Mesenchymal stem cell (in vitro differentiated cells and primary cell): ENCODE measurements around the gene XRRA1.

Experiments used
- DNase-seq: peaks from one replicate; pipeline ENCODE4 v3.0.0-alpha.2; 2013
- H2AFZ ChIP-seq: one replicate; pipeline ENCODE4 v1.6.1; 2013; ENCODE audit warnings: low read depth, mild to moderate bottlenecking, control low read depth, inconsistent platforms, low read length, moderate library complexity
- H2AK5ac ChIP-seq: 2 replicates; pipeline ENCODE4 v1.6.1; 2013; ENCODE audit warnings: low read length, moderate library complexity, mild to moderate bottlenecking, inconsistent platforms; ENCODE audit not compliant: severe bottlenecking
- H2BK120ac ChIP-seq: one replicate; pipeline ENCODE4 v1.6.1; 2013; ENCODE audit warnings: low read depth, mild to moderate bottlenecking, inconsistent platforms, low read length, moderate library complexity
- H2BK12ac ChIP-seq, 2 experiments: one replicate each; pipeline ENCODE4 v1.6.1; 2013; ENCODE audit warnings: inconsistent platforms in 2 of 2, low read length in 2 of 2, mild to moderate bottlenecking in 2 of 2, moderate library complexity in 2 of 2, control low read depth in 1 of 2
- H2BK15ac ChIP-seq: one replicate; pipeline ENCODE4 v1.6.1; 2013; ENCODE audit warnings: mild to moderate bottlenecking, low read depth, inconsistent platforms; ENCODE audit not compliant: poor library complexity, severe bottlenecking
- H2BK5ac ChIP-seq: 2 replicates; pipeline ENCODE4 v1.6.1; 2013; ENCODE audit warnings: low read depth, mild to moderate bottlenecking, low read length, control low read depth, inconsistent platforms; ENCODE audit not compliant: poor library complexity, severe bottlenecking
- H3K14ac ChIP-seq, 2 experiments: one replicate each; pipeline ENCODE4 v1.6.1; 2013; ENCODE audit warnings: inconsistent platforms in 2 of 2, low read length in 2 of 2, control low read depth in 1 of 2, mild to moderate bottlenecking in 1 of 2, moderate library complexity in 1 of 2
- H3K18ac ChIP-seq, 2 experiments: one replicate each; pipeline ENCODE4 v1.6.1; 2013; ENCODE audit warnings: inconsistent platforms in 2 of 2, low read length in 2 of 2, control low read depth in 1 of 2, low read depth in 1 of 2, mild to moderate bottlenecking in 1 of 2
- H3K23ac ChIP-seq, 2 experiments: one replicate each; pipeline ENCODE4 v1.6.1; 2013; ENCODE audit warnings: inconsistent platforms in 2 of 2, low read length in 2 of 2, mild to moderate bottlenecking in 2 of 2, moderate library complexity in 2 of 2, control low read depth in 1 of 2
- H3K27ac ChIP-seq: 2 replicates; pipeline ENCODE4 v1.5.1; 2013; ENCODE audit warnings: mild to moderate bottlenecking, moderate library complexity, low read length, control low read depth, inconsistent platforms; ENCODE audit not compliant: poor library complexity, severe bottlenecking
- H3K27me3 ChIP-seq, 2 experiments: 2 replicates each; pipeline versions ENCODE4 v1.6.1 to v1.7.0; 2013; ENCODE audit warnings: low read length in 2 of 2, mild to moderate bottlenecking in 2 of 2, moderate library complexity in 2 of 2, control low read depth in 1 of 2, inconsistent platforms in 1 of 2; ENCODE audit not compliant: control insufficient read depth in 1 of 2, insufficient read depth in 1 of 2
- H3K36me3 ChIP-seq, 2 experiments: 2 replicates each; pipeline versions ENCODE4 v1.6.1 to v1.7.0; 2013; ENCODE audit warnings: low read length in 2 of 2, control low read depth in 1 of 2, inconsistent platforms in 1 of 2, low read depth in 1 of 2, mild to moderate bottlenecking in 1 of 2; ENCODE audit not compliant: insufficient read depth in 2 of 2, control insufficient read depth in 1 of 2
- H3K4ac ChIP-seq, 2 experiments: one replicate each; pipeline ENCODE4 v1.6.1; 2013; ENCODE audit warnings: inconsistent platforms in 2 of 2, low read length in 2 of 2, mild to moderate bottlenecking in 2 of 2, moderate library complexity in 2 of 2, control low read depth in 1 of 2, low read depth in 1 of 2
- H3K4me1 ChIP-seq: 2 replicates; pipeline ENCODE4 v1.6.1; 2013; ENCODE audit warnings: low read depth, low read length, control low read depth; ENCODE audit not compliant: control insufficient read depth, insufficient read depth
- H3K4me2 ChIP-seq: 2 replicates; pipeline ENCODE4 v1.6.1; 2013; ENCODE audit warnings: low read length, mild to moderate bottlenecking, inconsistent platforms; ENCODE audit not compliant: poor library complexity, severe bottlenecking
- H3K4me3 ChIP-seq, 2 experiments: 2 replicates each; pipeline versions ENCODE4 v1.5.1 to v1.7.0; 2013; ENCODE audit warnings: low read length in 2 of 2, mild to moderate bottlenecking in 2 of 2, control low read depth in 1 of 2, low read depth in 1 of 2; ENCODE audit not compliant: insufficient read depth in 1 of 2
- H3K79me1 ChIP-seq: replicated peaks from 2 replicates; pipeline ENCODE4 v1.6.1; 2013; ENCODE audit warnings: mild to moderate bottlenecking, control low read depth, low read length, inconsistent platforms; ENCODE audit not compliant: poor library complexity, severe bottlenecking
- H3K9ac ChIP-seq: 2 replicates; pipeline ENCODE4 v1.7.0; 2013; ENCODE audit warnings: mild to moderate bottlenecking, low read length, moderate library complexity
- H3K9me3 ChIP-seq: 2 replicates; pipeline ENCODE4 v1.7.0; 2013; ENCODE audit warnings: mild to moderate bottlenecking, low read length; ENCODE audit not compliant: control insufficient read depth
- H4K8ac ChIP-seq: one replicate; pipeline ENCODE4 v1.6.1; 2013; ENCODE audit warnings: inconsistent platforms, mild to moderate bottlenecking, low read length, moderate library complexity
- H4K91ac ChIP-seq: one replicate; pipeline ENCODE4 v1.6.1; 2013; ENCODE audit warnings: mild to moderate bottlenecking, low read length, inconsistent platforms
- WGBS: methylation state at CpG from one replicate; pipeline ENCODE4 v1.1.7; 2013; ENCODE audit warnings: mixed read lengths; 5-methylcytosine and 5-hydroxymethylcytosine counted together

XRRA1 gene

GRCh38 chr11:74981888-74982287 is 33.0 kb upstream of the XRRA1 start:
- Histone ChIP-seq H3K36me3 (peaks cover 9 to 42% of the 10 kb centered on the region in 2 experiments), H2BK5ac (no peak overlapping the region), H4K91ac (no peak overlapping the region), H2BK120ac (no peak overlapping the region), H3K79me1 (peaks cover 4% of the 10 kb centered on the region), H3K9me3 (no peaks in the 10 kb centered on the region), H3K27ac (no peak overlapping the region), H4K8ac (no peak overlapping the region), H2AK5ac (no peak overlapping the region), H3K14ac (no peak overlapping the region), H3K9ac (no peak overlapping the region), H3K4me3 (no peak overlapping the region), H3K27me3 (no peaks in the 10 kb centered on the region), H2BK15ac (no peak overlapping the region), H3K18ac (no peak overlapping the region), H2BK12ac (no peak overlapping the region), H3K4ac (no peak overlapping the region), H3K4me2 (no peak overlapping the region), H3K4me1 (no peaks in the 10 kb centered on the region), H3K23ac (no peak overlapping the region), H2AFZ (no peak overlapping the region)
- DNase-seq, result no peak
- WGBS, result 100% methylated on average over 1 of the region's 1 CpG

DNA sequence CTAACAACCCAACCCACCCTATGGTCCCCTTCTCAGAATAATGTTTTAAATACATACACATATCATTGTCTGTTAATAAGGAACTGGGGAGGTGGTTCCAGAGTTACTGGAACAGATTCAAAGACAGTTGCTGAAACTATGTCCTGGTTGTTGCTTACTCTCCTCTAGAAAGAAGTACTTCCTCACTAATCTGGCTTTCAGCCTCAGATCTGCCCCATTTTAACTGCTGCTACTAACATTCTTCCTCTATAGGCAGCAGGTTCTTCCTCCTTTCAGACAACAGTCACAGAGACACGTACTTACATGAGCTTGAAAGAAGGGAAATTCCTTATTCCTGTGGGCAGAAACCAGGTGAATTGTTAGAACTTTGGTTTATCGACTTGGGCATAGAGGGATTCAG is 31.7 kb upstream of the XRRA1 start:
- Histone ChIP-seq H3K4ac (no peak overlapping the region), H3K79me1 (peaks cover 9% of the 10 kb centered on the region), H3K23ac (no peak overlapping the region), H3K18ac (no peak overlapping the region), H3K14ac (no peak overlapping the region), H3K4me1 (no peaks in the 10 kb centered on the region), H2AFZ (no peak overlapping the region), H4K91ac (no peak overlapping the region), H3K27ac (no peak overlapping the region), H2BK120ac (no peak overlapping the region), H3K9ac (no peak overlapping the region), H3K4me2 (no peak overlapping the region), H2BK15ac (no peak overlapping the region), H3K4me3 (no peak overlapping the region), H2AK5ac (no peak overlapping the region), H4K8ac (no peak overlapping the region), H3K9me3 (no peaks in the 10 kb centered on the region), H3K36me3 (peaks cover 9 to 53% of the 10 kb centered on the region in 2 experiments), H2BK5ac (no peak overlapping the region), H3K27me3 (no peaks in the 10 kb centered on the region), H2BK12ac (no peak overlapping the region)
- no peak for DNase-seq
- WGBS, result 100% methylated on average over 2 of the region's 2 CpGs

- H3K4me3 ChIP-seq, result no peak overlapping the region
- H3K79me1 ChIP-seq, result peaks cover 21% of the 10 kb centered on the region
- H3K36me3 ChIP-seq, result peaks cover 15 to 71% of the 10 kb centered on the region in 2 experiments
- no peaks in the 10 kb centered on the region for H3K27me3 ChIP-seq
- H3K18ac ChIP-seq, result no peak overlapping the region
- H4K8ac ChIP-seq, result no peak overlapping the region
- no peak overlapping the region for H2AFZ ChIP-seq
- no peak overlapping the region for H3K9ac ChIP-seq
- no peak overlapping the region for H2BK5ac ChIP-seq
- no peaks in the 10 kb centered on the region for H3K9me3 ChIP-seq
- no peak overlapping the region for H2BK15ac ChIP-seq
- no peaks in the 10 kb centered on the region for H3K4me1 ChIP-seq
- H3K23ac ChIP-seq, result no peak overlapping the region
- H2AK5ac ChIP-seq, result no peak overlapping the region
- H3K4me2 ChIP-seq, result no peak overlapping the region
- no peak overlapping the region for H3K14ac ChIP-seq
- no peak overlapping the region for H3K4ac ChIP-seq
- H2BK12ac ChIP-seq, result no peak overlapping the region
- H3K27ac ChIP-seq, result no peak overlapping the region
- no peak for DNase-seq
- WGBS, result 97% methylated on average over 4 of the region's 4 CpGs
- H4K91ac ChIP-seq, result no peak overlapping the region
- no peak overlapping the region for H2BK120ac ChIP-seq
These were observed 29.1 kb upstream of the XRRA1 start for GRCh38 chr11:74978041-74978440.

DNA sequence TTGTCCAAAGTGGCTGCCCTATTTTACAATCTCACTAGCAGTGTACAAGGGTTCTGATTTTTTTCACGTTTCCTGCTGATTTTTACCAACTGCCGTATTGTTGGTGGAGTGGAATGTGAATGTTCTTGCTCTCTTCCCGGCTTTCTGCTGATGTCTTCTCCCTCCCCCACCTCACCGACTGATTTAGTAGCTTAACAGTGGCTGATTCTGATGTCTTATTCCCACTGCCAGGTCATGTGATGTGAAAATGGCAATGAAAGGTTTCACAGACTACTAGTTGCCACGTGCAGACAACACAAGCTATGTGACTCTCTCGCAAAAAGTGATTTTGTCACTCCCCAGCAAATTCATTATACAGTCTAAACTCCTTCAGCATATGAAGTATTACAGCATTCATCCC is 22.5 kb upstream of the XRRA1 start:
- Histone ChIP-seq H3K4ac (no peak overlapping the region), H3K36me3 (peaks cover 25 to 90% of the 10 kb centered on the region in 2 experiments)

More for the DNA sequence above, 22.5 kb upstream of the XRRA1 start:
- Histone ChIP-seq H3K27me3 (no peaks in the 10 kb centered on the region), H3K27ac (no peak overlapping the region), H3K4me3 (no peak overlapping the region), H3K4me1 (peaks cover 3% of the 10 kb centered on the region), H3K18ac (no peak overlapping the region), H2AK5ac (no peak overlapping the region), H2BK15ac (no peak overlapping the region), H3K4me2 (no peak overlapping the region), H2BK12ac (no peak overlapping the region), H2BK5ac (no peak overlapping the region), H3K14ac (no peak overlapping the region), H3K23ac (no peak overlapping the region), H4K91ac (no peak overlapping the region), H2AFZ (no peak overlapping the region), H3K9ac (no peak overlapping the region), H3K79me1 (peaks cover 42% of the 10 kb centered on the region), H2BK120ac (no peak overlapping the region), H3K9me3 (no peaks in the 10 kb centered on the region), H4K8ac (no peak overlapping the region)
- WGBS, result 95% methylated on average over 5 of the region's 6 CpGs
- no peak for DNase-seq
